ENCODE data around the gene PLEKHF1. TPM values are rescaled to one million over a fixed set of nuclear protein-coding genes. Genes with fewer than 3 reads are reported as not detected.

Gene PLEKHF1
- total and polyA plus RNA-seq, 2 donors (not counting 1 experiment from before 2014, with no cell fraction given), result 5.2 to 72.5 TPM

DNA sequence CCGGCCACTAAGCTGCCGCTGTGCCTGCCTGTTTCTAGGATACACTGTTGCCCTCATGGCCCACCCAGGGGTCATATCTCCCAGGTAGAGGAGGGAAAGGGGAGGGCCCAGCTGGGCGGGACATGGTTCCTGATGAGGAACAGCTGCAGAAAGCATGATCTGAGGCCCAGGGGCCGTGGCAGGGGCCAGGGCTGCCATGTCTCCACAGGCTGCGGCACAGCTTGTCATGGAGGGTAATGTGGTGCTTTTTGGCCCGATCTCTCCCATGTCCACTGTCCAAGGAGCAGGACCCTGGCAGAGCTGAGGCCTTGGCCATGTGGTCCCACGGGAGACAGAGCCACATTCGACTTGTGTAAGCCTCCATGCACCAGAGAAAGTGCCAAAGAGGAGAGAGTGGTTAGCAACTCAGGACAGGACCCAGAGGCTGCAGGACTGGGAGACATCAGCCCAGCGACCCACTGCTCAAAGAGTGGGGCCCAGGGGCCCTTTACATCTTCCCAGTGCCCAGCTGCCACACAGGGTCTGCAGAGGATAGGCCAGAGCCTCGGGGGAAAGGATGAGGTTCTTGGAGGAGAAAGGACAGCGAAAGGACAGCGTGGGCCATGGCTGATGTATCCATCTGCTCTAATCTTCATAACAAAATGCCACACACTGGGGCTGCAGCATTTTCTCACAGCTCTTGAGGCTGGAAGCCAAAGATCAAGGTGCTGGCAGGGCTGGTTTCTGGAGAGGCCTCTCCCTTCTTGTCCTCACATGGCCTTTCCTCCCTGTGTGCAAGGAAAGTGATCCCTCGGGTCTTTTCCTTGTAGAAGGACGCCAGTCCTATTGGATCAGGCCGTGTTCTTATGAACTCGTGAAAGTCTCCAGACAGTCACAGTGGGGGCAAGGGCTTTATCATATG, 47.6 kb upstream of the PLEKHF1 start:
- Histone ChIP-seq H3K27ac (ENCODE audit: insufficient read depth, low read length) (no peak overlapping the region), H3K79me2 (ENCODE audit: control insufficient read depth, insufficient read depth, low read length) (no peaks in the 10 kb centered on the region), H3K4me2 (ENCODE audit: extremely low read depth, insufficient read depth, low read length) (no peak overlapping the region)

DNA sequence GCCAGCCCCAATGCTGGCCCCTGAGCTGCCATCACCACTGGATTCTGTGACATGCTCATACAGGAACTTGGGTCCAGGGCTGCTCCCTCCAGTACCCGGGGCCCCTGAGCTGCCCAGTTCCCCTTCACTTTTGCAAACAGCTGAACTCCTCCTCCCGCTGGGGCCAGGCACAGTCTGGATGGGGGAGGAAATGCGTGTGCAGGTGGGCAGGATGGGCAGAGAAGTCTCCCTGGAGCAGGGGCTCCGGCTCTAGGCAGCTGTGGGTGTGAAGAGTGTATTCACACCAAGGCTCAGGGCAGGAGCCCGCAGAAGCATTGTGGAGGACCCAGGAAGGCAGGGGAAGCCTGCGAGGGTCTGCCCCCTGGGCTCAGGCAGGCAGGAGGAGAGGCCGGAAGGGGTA, 46.8 kb upstream of the PLEKHF1 start:
- Histone ChIP-seq H3K4me1 (ENCODE audit: control insufficient read depth, extremely low read depth, insufficient read depth, low read length) (no peaks in the 10 kb centered on the region), H3K27ac (ENCODE audit: insufficient read depth, low read length) (no peak overlapping the region), H3K9me3 (ENCODE audit: control insufficient read depth, insufficient read depth, low read depth, low read length) (no peaks in the 10 kb centered on the region), H4K20me1 (ENCODE audit: control insufficient read depth, extremely low read depth, insufficient read depth, low read length) (no peaks in the 10 kb centered on the region), H2AFZ (ENCODE audit: low read length) (no peak overlapping the region), H3K36me3 (ENCODE audit: control insufficient read depth, insufficient read depth, low read length) (peaks cover 7% of the 10 kb centered on the region), H3K27me3 (ENCODE audit: control insufficient read depth, insufficient read depth, low read length) (no peaks in the 10 kb centered on the region), H3K79me2 (ENCODE audit: control insufficient read depth, insufficient read depth, low read length) (no peaks in the 10 kb centered on the region), H3K4me3 (replicated peaks in 1 of 4; ENCODE audit: control extremely low read depth in 1 of 4, insufficient read depth in 1 of 4, low read depth in 3 of 4, low read length in 4 of 4) (no peak overlapping the region), H3K9ac (ENCODE audit: insufficient read depth, low read length) (no peak overlapping the region), H3K4me2 (ENCODE audit: extremely low read depth, insufficient read depth, low read length) (no peak overlapping the region)
- no peak for DNase-seq (ENCODE audit: low read depth in 2 of 2)
- no peak for TF ChIP-seq EZH2 (IDR thresholded peaks at IDR 0.05; ENCODE audit: low read length, missing control alignments)
- TF ChIP-seq, protein P1, sequence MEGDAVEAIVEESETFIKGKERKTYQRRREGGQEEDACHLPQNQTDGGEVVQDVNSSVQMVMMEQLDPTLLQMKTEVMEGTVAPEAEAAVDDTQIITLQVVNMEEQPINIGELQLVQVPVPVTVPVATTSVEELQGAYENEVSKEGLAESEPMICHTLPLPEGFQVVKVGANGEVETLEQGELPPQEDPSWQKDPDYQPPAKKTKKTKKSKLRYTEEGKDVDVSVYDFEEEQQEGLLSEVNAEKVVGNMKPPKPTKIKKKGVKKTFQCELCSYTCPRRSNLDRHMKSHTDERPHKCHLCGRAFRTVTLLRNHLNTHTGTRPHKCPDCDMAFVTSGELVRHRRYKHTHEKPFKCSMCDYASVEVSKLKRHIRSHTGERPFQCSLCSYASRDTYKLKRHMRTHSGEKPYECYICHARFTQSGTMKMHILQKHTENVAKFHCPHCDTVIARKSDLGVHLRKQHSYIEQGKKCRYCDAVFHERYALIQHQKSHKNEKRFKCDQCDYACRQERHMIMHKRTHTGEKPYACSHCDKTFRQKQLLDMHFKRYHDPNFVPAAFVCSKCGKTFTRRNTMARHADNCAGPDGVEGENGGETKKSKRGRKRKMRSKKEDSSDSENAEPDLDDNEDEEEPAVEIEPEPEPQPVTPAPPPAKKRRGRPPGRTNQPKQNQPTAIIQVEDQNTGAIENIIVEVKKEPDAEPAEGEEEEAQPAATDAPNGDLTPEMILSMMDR (conservative IDR thresholded peaks at IDR 0.05 in 1 of 2, IDR thresholded peaks at IDR 0.05 in 1 of 2; ENCODE audit: low read depth in 1 of 2, low read length in 2 of 2), result no peak

More for the DNA sequence above, 47.6 kb upstream of the PLEKHF1 start:
- Histone ChIP-seq H3K27me3 (ENCODE audit: control insufficient read depth, insufficient read depth, low read length) (no peaks in the 10 kb centered on the region), H4K20me1 (ENCODE audit: control insufficient read depth, extremely low read depth, insufficient read depth, low read length) (no peaks in the 10 kb centered on the region), H3K9ac (ENCODE audit: insufficient read depth, low read length) (no peak overlapping the region), H3K4me1 (ENCODE audit: control insufficient read depth, extremely low read depth, insufficient read depth, low read length) (no peaks in the 10 kb centered on the region), H3K4me3 (replicated peaks in 1 of 4; ENCODE audit: control extremely low read depth in 1 of 4, insufficient read depth in 1 of 4, low read depth in 3 of 4, low read length in 4 of 4) (no peak overlapping the region), H3K9me3 (ENCODE audit: control insufficient read depth, insufficient read depth, low read depth, low read length) (no peaks in the 10 kb centered on the region), H3K36me3 (ENCODE audit: control insufficient read depth, insufficient read depth, low read length) (peaks cover 7% of the 10 kb centered on the region), H2AFZ (ENCODE audit: low read length) (no peak overlapping the region)
- DNase-seq (ENCODE audit: low read depth in 2 of 2), result no peak
- TF ChIP-seq EZH2 (IDR thresholded peaks at IDR 0.05; ENCODE audit: low read length, missing control alignments), result no peak
- TF ChIP-seq, protein P1 (conservative IDR thresholded peaks at IDR 0.05 in 1 of 2, IDR thresholded peaks at IDR 0.05 in 1 of 2; ENCODE audit: low read depth in 1 of 2, low read length in 2 of 2), result no peak

GRCh38 chr19:29618871-29619270, 46.4 kb upstream of the PLEKHF1 start:
- Histone ChIP-seq H4K20me1 (ENCODE audit: control insufficient read depth, extremely low read depth, insufficient read depth, low read length) (no peaks in the 10 kb centered on the region), H3K4me2 (ENCODE audit: extremely low read depth, insufficient read depth, low read length) (no peak overlapping the region), H3K9ac (ENCODE audit: insufficient read depth, low read length) (no peak overlapping the region), H3K36me3 (ENCODE audit: control insufficient read depth, insufficient read depth, low read length) (peaks cover 5% of the 10 kb centered on the region), H3K4me1 (ENCODE audit: control insufficient read depth, extremely low read depth, insufficient read depth, low read length) (no peaks in the 10 kb centered on the region), H3K27ac (ENCODE audit: insufficient read depth, low read length) (no peak overlapping the region), H2AFZ (ENCODE audit: low read length) (no peak overlapping the region), H3K4me3 (replicated peaks in 1 of 4; ENCODE audit: control extremely low read depth in 1 of 4, insufficient read depth in 1 of 4, low read depth in 3 of 4, low read length in 4 of 4) (no peak overlapping the region), H3K79me2 (ENCODE audit: control insufficient read depth, insufficient read depth, low read length) (no peaks in the 10 kb centered on the region), H3K9me3 (ENCODE audit: control insufficient read depth, insufficient read depth, low read depth, low read length) (no peaks in the 10 kb centered on the region), H3K27me3 (ENCODE audit: control insufficient read depth, insufficient read depth, low read length) (no peaks in the 10 kb centered on the region)
- no peak for DNase-seq (ENCODE audit: low read depth in 2 of 2)
- TF ChIP-seq EZH2 (IDR thresholded peaks at IDR 0.05; ENCODE audit: low read length, missing control alignments), result no peak
- TF ChIP-seq, protein P1 (conservative IDR thresholded peaks at IDR 0.05 in 1 of 2, IDR thresholded peaks at IDR 0.05 in 1 of 2; ENCODE audit: low read depth in 1 of 2, low read length in 2 of 2), result no peak

Data from fibroblast of lung (primary cell).